Peyer's patch (tissue), 4 donors: ENCODE measurements around the gene KRTAP4-1.
"Not testable (repeated sequence)": the region's sequence is repeated elsewhere in the genome, so short reads cannot be mapped to it uniquely, and the experiment has no call there.

ENCODE experiments used
- CTCF ChIP-seq, 6 experiments: fragments of 450-650 bp in 4 of 6; fragments of 200-600 bp in 2 of 6; sonication (generic) in 1 of 6; IDR thresholded peaks; one replicate each; pipeline ENCODE4 v1.5.1; 2017 to 2019; ENCODE audit warnings: antibody characterized with exemption in 6 of 6, mild to moderate bottlenecking in 3 of 6, moderate library complexity in 1 of 6
- POLR2A ChIP-seq, 2 donors: fragments of 450-650 bp; IDR thresholded peaks; one replicate each; pipeline ENCODE4 v1.5.1; 2017; ENCODE audit warnings: antibody characterized with exemption in 2 of 2, mild to moderate bottlenecking in 2 of 2, moderate library complexity in 2 of 2

- not testable (repeated sequence) for TF ChIP-seq CTCF, POLR2A (IDR thresholded peaks at IDR 0.05)
Measured at GRCh38 chr17:41232399-41233105, 47.8 kb upstream of the KRTAP4-1 start, which contains the start of gene KRTAP9-3.
